K562 (cell line): ENCODE measurements around the gene TFPT. TPM values are rescaled to one million over a fixed set of nuclear protein-coding genes. Genes with fewer than 3 reads are reported as not detected.

ENCODE experiments used
- BACH1 ChIP-seq: fragments of 200-800 bp; sonication (Bioruptor generic); IDR thresholded peaks from 2 replicates; pipeline ENCODE4 v1.6.1; 2016; ENCODE audit warnings: missing genetic modification characterization, missing compliant biosample characterization
- BCL6 ChIP-seq: fragments of 250-450 bp; sonication (Bioruptor Pico); IDR thresholded peaks from 2 replicates; pipeline ENCODE4 v1.4.0; 2020
- CLOCK ChIP-seq: fragments of 250-450 bp; sonication (Bioruptor Pico); IDR thresholded peaks from 2 replicates; pipeline ENCODE4 v1.4.0; 2020; ENCODE audit warnings: mild to moderate bottlenecking, moderate library complexity, borderline replicate concordance
- EP300 ChIP-seq: IDR thresholded peaks from 2 replicates; pipeline ENCODE4 v1.6.1; 2012; ENCODE audit warnings: low read length, improper control_type of control experiment
- MAX ChIP-seq: sonication (generic); formaldehyde crosslinking; IDR thresholded peaks from 2 replicates; pipeline ENCODE4 v1.9.0; 2022; ENCODE audit warnings: mild to moderate bottlenecking, missing genetic modification reagents
- MCM2 ChIP-seq: fragments of 450-650 bp; IDR thresholded peaks from 2 replicates; pipeline ENCODE4 v1.6.1; 2017; ENCODE audit warnings: low read depth, mild to moderate bottlenecking
- MYNN ChIP-seq, 2 experiments: sonication (generic); formaldehyde crosslinking in 1 of 2; IDR thresholded peaks; 2 replicates each; pipeline versions ENCODE4 v1.5.0 to v1.6.1; 2016 to 2020; ENCODE audit warnings: antibody characterized with exemption in 1 of 2, missing genetic modification reagents in 1 of 2
- NFATC3 ChIP-seq: fragments of 450-650 bp; IDR thresholded peaks from 2 replicates; pipeline ENCODE4 v1.6.1; 2017; ENCODE audit warnings: mild to moderate bottlenecking
- PHB2 ChIP-seq: fragments of 450-650 bp; IDR thresholded peaks from 2 replicates; pipeline ENCODE4 v1.6.1; 2017; ENCODE audit warnings: low read depth
- TCF3 ChIP-seq: sonication (generic); formaldehyde crosslinking; IDR thresholded peaks from 2 replicates; pipeline ENCODE4 v1.4.0; 2020; ENCODE audit warnings: mild to moderate bottlenecking, missing genetic modification reagents
- ZBTB2 ChIP-seq: fragments of 450-650 bp; IDR thresholded peaks from 2 replicates; pipeline ENCODE4 v1.6.1; 2016; ENCODE audit warnings: antibody characterized with exemption
- ZFX ChIP-seq: sonication (generic); formaldehyde crosslinking; IDR thresholded peaks from 2 replicates; pipeline ENCODE4 v1.8.0; 2022; ENCODE audit warnings: mild to moderate bottlenecking, missing genetic modification reagents, moderate library complexity
- ZNF318 ChIP-seq, 2 experiments: fragments of 450-650 bp; IDR thresholded peaks; 2 replicates each; pipeline ENCODE4 v1.6.1; 2016; ENCODE audit warnings: mild to moderate bottlenecking in 2 of 2, borderline replicate concordance in 1 of 2, low read depth in 1 of 2, moderate library complexity in 1 of 2
- polyA plus RNA-seq, 8 experiments: library from polyadenylated mRNA; depleted of rRNA in 4 of 8; stranded (reverse) in 5 of 8; unstranded in 3 of 8; fragments of >200 nt; fragmentation: Nextera tagmentation in 2 of 8; fragmentation: Illumina TruSeq in 1 of 8; extraction: Ambion mirVana in 2 of 8; extraction: Trizol in 1 of 8; gene quantifications; 2 replicates each; pipeline versions ENCODE4 v1.2.1 to v1.2.3, GENCODE V29; 2011 to 2014; ENCODE audit warnings: inconsistent platforms in 1 of 8, missing spikeins in 1 of 8
- total RNA-seq, 7 experiments: library from RNA; depleted of rRNA in 6 of 7; stranded (reverse); fragments of >200 nt in 6 of 7; fragmentation: Illumina TruSeq in 2 of 7; extraction: Trizol in 2 of 7; gene quantifications; 2 replicates each; pipeline versions ENCODE4 v1.2.1 to v1.2.3, GENCODE V29; 2011 to 2021; ENCODE audit warnings: low replicate concordance in 1 of 7

TFPT gene
- total and polyA plus RNA-seq, 9 of the 15 experiments (the other 6 are each of a cell fraction or from before 2014, with no cell fraction given), result 0.72 to 16.4 (median 9.2) TPM

GRCh38 chr19:54115109-54116063 is at the start of gene TFPT, which contains the start of gene PRPF31 (continued):
- TF ChIP-seq CLOCK, result no peak
- no peak for TF ChIP-seq NFATC3
- TF ChIP-seq EP300, result peak; percentile 57
- TF ChIP-seq MCM2, result no peak
- peak; percentile 77; the same call in 1 of the 2 replicates for TF ChIP-seq BACH1 (tag)
- no peak for TF ChIP-seq ZNF318 (IDR thresholded peaks at IDR 0.05; ENCODE audit: borderline replicate concordance in 1 of 2, low read depth in 1 of 2)
- peak; percentile 82 for TF ChIP-seq MAX (CRISPR knock-in tag)
- 0 out of 2 replicates have a peak, but pooled peaks have one; percentile 8 for TF ChIP-seq BCL6 (CRISPR knock-in tag)
- TF ChIP-seq PHB2, result peak; percentile 37; the same call in 1 of the 2 replicates
- peak; percentile 76 for TF ChIP-seq ZBTB2
- TF ChIP-seq ZFX (CRISPR knock-in tag), result peak; percentile 99
- peak; percentile 17 for TF ChIP-seq TCF3 (CRISPR knock-in tag)
- peak; percentile 75; the same call in 1 of the 2 replicates for TF ChIP-seq MYNN (IDR thresholded peaks at IDR 0.05)
- no peak for TF ChIP-seq MYNN (CRISPR knock-in tag; IDR thresholded peaks at IDR 0.05)
